ENCODE results near the gene MREG.

MREG gene, protein sequence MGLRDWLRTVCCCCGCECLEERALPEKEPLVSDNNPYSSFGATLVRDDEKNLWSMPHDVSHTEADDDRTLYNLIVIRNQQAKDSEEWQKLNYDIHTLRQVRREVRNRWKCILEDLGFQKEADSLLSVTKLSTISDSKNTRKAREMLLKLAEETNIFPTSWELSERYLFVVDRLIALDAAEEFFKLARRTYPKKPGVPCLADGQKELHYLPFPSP

DNA sequence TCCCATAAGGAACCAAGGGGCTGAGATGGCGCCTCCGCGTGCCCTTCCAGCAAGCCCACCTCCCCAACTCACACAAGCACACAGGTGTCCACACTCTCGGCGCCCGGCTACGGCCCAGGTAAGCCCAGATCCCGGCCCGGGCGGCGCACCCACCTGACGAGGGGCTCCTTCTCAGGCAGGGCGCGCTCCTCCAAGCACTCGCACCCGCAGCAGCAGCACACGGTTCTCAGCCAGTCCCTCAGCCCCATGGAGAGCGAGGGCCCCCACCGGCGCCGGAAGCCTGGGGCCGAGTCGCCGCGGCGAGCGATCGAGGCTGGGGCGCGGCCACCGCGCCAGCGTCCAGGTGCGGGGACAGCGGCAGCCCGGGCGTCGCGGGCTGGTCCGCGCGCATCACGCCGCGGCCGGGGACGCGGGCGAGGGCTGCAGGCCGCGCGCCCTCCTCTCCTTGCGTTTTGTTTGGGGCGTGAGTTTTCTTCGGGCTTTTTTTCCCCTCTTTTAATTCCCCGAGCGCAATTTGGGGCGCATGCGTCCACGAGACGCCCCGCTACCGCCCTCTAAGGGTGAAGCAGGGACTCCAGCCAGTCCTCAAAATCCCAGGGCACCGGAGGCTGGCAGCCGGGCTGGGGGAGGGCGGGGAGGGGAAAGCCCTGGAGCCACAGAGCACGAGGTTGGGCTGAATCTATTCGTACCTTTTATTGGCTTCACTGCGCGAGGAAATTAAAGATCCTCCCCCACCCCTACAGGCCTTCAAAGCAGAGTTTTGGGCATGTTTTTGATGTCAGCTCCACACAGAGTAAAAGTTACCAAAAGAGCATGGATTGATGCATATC lies at the start of gene MREG:
Gene MREG (minus strand): TSS at position 472 of the 830 bp plus-strand sequence. CDS start 224 bp downstream, at position 248.
- DNase-seq: peak; percentile 61 to 67

DNA sequence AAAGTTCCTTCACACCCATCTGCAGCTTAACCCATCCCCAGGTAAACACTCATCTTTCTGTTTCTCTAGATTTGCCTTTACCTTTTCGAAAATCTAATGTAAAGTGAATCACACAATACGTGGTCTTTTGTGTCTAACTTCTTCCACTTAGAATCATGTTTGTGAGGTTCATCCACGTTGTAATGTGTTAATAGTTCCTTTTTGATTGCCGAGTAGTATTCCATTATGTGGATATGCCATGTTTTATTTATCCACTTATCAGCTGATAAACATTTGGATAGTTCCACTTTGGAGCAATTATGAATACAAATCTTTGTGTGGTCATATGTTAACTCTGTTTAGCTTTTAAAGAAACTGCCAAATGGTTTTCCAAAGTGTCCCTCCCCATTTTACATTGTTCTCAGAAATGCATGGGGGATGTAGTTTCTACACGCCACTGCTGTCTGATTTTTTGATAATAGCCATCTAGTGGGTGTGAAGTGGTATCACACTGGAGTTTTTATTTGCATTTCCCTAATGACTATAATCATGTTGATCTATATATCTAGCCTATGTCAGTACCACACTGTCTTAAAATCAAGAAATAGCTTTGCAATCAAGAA lies 46.0 kb upstream of the MREG start:
- DNase-seq: no peak

DNA sequence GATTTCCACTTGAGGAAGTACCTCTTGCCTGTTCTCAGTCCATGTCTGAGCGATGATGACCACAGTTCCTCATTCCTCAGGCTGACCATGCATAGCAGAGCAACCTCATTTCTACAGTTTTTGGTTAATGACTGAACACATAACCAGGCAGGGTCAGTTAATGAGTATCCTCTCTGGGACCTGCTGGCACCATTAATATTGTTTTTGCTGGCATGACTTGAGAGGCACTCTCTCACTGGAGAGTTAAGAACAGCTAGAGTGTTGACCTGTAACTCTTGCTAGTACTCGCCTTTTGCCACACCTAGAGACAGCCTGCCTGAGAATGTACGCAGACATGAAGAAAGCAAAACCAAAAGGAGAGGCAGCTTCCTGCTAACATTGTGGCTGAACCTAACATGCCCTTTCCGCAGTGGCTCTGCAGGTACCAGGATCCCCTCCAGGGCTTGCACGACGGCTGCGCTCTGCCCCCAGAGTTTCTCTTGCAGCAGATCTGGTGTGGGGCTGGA lies 44.4 kb upstream of the MREG start:
- DNase-seq: peak in 1 of 2 donors; percentile 22

DNA sequence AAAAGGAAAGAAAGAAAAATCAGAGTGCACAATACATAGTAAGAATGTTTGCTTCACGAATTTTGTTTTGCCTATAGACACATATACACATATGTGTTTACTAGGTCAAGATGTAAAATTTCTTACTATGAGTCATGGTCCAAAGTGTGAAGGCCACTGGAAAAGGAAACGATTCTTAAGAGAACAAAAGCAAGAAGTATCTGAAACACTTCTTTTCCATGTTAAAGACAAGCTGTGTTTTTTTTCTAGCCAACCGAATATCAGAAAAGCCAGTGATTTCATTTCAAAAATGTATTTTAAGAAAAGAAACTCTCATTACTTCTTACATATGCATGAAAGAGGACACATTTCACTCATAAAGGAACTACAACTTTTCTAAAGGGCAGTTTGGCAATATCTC lies 43.4 kb upstream of the MREG start:
- no peak for DNase-seq

DNA sequence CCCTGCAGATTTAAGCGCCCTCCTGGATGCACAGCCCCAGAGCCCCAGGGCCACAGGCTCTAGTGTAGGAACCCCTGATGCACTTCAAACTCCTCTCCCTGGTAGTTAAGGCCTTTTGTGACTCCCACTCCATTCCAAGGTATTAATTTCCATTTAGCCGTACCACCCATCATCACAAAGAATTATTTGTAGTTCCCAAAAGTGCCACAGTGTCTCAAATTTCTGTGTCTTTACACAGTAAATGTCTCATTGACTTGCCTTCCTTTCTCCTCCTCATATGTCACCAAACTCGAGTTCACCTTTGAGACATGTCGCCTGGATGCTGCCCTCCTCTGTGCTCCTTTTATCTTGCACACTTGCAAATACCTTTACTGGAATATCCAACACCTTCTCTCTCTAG lies 42.3 kb upstream of the MREG start:
- DNase-seq: no peak

DNA sequence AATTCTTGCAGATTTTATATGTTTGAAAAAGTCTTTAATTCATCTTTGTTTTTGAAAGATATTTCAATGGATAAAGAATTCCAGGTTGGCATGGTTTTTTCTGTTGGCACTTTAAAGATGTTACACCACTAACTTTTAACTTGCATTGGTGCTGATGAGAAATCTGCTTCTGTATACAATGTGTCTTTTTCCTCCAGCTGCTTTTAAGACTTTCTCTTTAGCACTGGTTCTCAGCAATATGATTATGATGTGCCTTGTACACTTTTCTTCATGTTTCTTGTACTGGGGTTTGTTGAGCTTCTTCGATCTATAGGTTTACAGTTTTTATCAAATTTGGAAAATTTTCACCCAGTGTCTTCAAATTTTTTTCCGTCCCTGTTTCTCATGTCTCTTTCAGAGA lies 39.1 kb upstream of the MREG start:
- DNase-seq: no peak

DNA sequence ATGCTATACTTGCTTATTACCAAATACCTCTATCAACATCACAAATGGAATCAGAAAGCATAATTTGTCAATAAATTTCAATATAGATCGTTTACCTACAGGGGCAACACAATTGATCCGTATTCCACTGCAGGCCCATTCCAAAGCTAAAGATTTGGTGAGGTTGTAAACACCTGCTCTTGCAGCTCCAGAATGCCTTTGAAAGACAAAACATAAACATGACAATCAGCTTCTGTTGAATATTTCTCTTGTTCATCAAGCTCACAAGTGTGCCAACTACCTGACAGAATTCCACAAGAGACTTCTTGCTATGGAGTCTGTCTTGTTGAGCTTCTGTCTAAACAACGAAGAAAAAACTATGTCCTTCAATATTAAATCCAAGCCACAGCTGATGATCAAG lies 38.0 kb upstream of the MREG start:
- no peak for DNase-seq

DNA sequence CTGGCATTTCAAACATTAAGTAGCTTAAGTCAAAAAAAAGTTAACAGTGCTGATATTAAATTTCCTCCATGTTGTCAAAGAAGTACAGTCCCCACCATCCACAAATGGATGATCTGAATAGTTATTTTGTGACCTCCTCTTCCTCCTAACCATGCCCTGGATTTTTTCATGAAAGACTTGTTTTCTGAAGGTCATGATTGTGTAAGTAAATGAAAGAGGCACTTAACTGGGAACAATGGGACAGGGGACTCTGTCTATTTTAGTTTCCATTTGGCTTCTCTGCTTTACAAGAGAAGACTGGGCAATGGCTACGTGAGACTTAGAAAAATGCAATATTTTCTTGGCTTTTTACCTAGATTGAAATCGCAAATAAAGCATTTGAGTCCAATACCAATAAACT lies 36.1 kb upstream of the MREG start:
- DNase-seq: no peak

DNA sequence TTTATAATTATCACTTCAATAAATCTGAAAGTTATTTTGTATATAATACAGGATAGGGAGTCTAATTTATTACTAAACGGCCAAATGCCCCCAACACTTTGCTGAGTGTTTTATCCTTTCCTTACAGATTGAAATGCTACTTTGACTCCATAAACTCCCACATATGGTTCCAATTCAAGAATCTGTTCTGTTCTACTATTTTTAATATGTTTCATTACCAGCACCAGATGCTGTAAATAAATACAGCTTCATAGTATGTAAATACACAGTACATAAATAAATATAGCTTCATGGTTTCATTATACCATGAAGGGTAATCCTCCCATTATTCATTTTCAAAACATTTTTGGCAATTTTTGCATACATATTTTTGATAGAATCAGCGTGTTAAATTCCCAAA lies 34.0 kb upstream of the MREG start:
- DNase-seq: no peak

DNA sequence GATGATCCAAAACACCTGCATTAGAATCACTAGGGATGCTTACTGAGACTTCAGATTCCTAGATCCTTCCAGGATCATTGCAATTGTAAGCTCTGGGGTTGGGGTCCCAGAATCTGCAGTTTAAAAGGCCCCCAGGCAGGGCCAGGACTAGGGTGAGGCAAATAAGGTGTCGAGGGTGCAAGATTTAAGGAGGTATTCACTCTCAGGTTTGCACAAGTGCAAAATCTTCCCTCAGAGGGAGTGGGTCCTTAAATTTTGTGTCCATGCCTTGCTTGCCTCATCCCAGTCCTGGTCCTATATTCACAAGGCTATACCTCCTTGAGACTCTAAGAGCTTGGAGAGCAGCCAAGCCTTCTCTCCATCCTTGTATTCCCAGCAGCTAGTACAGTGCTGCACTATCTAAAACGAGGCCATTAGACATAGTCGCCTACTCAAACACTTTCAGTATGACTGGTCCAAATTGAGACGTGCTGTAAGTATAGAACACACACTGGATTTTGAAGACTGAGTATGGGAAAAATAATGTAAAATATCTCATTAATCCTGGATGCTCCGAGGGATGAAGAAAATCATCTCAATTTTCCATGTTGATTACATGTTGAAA lies 31.6 kb upstream of the MREG start:
- DNase-seq: no peak

DNA sequence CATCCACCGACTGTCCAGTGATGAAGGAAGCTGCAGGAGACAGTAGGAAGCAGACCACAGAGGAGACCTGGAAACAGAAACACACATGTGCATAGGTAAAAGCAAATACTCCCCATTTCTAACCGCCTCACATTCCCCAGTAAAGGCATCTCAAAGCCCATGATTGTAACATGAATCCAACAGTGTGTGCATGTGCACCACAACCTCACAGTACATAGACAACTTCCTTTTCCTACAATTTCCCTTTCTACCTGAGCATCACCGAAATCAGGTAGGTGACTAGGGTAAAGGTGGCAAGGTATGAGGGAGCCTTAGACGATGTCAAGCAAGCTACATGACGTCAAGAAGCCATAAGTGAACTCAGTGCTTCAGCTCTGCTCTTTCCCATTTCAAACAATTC lies 30.6 kb upstream of the MREG start:
- DNase-seq: no peak

DNA sequence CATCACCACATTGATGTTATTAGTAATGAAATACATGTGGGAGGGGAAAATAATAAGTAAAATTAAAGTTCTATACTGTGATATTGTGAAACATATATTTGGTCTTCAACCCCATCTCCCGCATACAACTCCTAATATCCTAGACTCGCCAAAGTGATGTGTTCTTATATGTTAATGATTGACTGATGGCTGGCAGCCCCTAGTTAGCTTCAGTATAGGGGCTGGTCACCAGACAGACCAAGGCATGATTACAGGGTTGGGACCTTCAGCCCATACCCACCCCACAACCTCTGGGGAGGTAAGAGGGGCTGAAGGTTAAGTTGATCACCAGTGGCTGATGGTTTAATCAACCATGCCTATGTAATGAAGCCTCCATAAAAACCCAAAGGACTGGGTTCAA lies 28.1 kb upstream of the MREG start:
- no peak for DNase-seq

DNA sequence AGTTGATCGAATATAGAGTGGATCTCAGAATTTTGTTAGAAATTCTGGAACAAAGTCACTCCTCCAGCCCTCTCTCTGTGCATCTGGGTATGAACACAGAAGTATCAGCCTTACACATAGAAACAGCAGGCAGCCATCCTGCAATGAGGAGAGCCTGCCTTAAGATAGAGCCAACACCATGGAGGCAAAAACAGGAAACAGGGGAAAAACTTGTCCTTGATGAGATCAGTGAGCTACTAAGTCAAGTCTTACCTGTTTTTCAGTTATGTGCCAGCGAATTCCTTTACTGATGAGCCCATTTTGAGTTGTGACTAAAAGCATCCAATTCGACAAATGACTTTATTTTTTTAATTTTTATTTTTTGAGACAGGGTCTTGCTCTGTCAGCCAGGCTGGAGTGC lies 26.6 kb upstream of the MREG start:
- no peak for DNase-seq

DNA sequence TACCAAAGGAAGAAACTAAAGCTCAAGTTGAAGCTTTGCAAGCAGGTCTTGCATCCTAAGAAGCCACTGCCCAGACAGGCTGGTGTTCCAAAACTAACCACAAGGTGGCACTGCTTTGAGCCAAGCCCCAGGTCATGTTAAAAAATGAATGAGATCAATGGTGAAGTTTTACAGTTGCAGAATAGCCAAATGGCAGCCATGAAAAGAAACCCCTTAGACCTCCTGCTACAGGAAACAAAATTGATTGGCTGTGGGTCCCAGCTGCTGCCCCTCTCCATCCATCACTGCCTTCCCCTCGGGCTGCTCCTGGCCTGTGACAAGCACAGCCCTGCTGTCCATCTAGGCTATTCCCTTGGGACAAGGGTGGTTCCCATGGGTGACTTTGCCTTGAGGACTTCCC lies 20.7 kb upstream of the MREG start:
- peak; percentile 42 to 51 for DNase-seq

DNA sequence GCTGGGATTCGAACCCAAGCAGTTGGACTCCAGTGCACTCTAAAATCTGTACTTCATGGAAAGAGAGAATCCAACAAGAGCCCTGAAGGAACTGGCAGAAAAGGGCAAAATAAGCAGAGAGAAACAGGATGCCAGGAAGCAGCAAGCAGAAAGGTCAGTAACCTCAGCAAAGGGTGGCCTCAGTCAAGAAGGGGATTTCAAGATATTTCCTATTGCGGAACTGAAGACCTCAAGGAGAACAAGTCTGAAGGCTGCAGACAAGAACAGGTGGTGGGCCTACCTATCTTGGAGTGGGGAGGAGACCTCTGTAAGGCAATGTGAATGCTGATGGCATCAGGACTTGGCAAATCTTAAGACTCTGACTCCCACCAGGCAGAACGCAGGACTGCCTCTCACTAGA lies 20.1 kb upstream of the MREG start:
- DNase-seq: no peak

DNA sequence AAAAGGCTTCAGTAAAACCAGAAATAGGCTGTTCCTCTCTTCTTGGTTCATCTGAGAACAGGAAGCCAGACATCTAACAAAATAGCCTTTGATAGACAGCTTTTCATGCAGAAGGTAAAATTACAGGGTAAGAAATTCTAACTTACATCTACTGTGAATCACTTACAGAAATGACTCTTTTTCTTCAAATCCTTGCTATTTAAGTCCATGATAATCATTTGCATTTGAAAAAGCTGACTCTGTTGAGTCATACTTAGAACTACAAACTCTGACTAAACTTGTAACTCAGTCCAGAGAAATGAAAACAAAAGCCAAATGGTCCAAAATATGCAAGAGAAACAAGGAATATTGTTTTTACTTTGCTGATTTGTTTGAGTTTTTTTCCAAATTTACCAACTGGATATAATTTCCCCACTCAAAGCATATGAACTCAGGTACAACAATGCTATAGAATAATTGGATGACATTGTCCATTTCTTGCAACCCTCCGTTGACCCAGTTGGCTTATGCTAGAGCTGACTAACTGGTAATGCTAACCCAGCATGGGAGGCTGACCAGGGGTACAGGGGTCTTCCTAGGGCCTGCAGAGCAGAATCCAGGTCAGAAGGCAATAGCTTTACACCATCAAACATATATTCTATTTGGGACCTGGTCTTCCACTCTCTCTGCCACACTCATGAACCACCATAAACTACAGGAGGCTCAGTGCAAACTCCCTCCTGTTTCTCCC lies 18.8 kb upstream of the MREG start:
- no peak for DNase-seq

DNA sequence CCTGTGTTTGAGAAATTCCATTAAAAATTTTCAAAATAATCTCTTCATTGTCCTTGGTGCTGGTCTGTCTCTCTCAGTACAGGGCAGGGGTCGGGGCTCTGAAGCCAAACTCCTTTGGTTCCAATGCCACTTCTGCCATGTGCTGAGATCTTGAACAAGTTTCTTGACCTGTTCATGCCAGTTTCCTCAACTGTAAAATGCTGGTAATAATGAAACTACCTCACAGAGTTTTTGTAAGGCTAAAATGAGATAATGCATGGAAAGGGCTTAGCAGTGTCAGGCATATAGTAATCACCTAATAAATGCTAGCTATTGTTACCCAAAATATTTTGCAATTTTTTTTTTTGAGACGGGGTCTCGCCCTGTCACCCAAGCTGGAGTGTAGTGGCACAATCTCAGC lies 16.9 kb upstream of the MREG start:
- DNase-seq: no peak

DNA sequence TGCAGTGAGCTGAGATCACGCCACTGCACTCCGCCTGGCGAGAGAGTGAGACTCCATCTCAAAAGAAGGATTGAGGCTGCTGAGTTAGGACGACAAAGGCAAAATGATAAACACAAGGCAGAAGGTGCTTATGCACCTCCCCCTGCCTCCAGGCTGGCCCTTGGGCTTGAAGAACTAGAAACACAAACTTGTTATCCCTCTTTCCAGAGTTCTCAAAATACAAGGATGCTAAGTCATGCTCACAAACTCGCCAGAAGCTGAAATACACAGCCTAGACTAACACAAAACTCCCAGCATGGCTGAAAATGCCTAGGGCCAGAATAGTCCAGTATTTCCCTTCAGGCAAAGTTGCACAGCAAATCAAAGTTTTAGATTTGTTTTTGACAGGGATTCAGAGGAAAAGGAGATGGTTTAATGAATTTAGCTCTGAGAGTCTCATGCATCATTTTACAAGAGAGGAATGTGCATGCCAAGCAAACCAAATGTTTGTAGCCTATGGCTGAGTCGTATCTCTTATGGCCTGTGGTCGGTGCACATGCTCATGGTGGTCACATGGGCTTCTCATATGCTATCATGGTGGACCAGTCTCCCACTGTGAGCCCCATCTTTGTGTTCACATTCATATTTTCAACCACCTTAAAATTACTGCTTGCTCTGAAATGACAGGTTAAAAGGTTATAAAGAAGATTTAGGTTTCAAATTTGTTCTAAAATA lies 16.2 kb upstream of the MREG start:
- no peak for DNase-seq

DNA sequence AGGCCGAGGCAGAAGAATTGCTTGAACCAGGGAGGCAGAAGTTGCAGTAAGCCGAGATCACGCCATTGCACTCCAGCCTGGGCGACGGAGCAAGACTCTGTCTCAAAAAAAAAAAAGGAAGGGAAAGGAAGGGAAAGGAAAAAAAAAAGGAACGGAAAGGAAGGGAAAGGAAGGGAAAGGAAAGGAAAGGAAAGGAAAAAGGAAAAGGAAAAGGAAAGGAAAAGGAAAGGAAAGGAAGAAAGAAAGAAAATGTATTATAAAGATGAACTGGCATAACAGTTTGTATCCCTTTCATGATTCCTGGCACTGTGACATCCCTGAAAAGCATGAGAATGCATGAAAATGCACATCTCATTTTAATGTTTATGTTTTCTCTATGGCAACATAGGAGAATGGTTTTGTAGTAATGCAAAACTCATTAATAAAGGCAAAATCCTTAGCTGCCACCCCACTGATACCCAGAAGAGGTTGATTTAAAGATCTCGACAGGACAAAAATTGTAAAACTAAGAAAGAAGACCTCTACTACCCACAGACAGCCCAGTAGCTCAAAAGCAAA lies 11.5 kb upstream of the MREG start:
- DNase-seq: no peak

DNA sequence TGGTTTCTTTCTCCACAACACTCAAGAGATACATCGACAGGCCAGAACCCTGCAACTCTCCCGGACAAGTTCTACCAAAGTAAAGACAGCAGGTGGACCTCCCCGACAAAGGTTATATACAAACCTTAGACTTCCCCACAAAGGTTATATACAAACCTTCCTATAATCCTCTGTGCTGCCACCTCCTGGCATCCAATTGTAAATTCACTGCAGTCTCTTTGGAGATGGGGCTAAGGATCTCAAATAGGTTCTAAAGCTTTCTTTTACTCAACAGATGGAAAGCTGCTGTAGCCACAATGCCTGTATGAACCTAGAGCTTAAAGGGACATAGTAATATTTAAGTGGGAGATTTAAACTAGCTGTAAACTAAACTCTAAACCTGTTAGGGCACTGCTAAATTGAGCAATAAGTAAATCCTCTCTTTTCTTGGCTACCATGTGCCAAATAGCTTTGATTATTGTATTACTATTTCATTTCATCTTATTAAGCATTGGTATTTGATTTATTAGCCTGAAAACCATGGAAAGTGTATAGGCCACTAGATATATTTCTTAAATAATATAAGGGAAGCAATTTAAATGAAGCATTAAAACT lies 9.8 kb upstream of the MREG start:
- DNase-seq: no peak

DNA sequence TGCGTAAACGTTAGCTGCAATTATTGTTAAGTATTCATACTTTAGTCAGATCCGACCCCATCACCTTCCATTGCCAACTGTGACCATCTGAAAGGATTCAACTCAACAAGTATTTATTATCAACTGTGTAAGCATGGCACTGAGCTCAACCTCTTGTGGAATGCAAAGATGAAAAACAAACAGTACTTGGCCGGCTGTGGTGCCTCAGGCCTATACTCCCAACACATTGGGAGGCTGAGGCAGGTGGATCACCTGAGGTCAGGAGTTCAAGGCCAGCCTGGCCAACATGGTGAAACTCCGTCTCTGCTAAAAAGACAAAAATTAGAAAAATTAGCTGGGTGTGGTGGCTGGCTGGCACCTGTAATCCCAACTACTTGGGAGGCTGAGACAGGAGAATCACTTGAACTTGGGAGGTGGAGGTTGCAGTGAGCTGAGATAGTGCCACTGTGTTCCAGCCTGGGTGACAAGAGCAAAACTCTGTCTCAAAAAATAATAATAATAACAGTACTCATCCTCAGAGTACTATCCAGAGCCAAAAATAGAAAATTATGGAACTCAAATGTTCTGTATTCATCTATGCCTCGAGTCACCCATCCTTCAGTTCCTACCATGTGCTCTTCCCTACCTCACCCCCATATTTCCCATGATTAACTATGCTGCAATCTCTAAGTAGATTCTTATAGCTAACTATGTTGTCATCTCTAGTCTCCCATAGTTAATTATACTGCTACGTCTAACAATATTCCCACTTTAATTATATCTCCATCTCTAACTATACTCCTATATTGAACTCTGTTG lies 8.6 kb upstream of the MREG start:
- DNase-seq: no peak

Measured in hippocampal formation (tissue), 2 donors.